GM19328 (cell line): ENCODE measurements around the gene GJC2.

Experiments
- ATAC-seq: cut with Tn5 transposase; IDR thresholded peaks from one replicate; pipeline ENCODE4 v1.9.1; 2021; ENCODE audit warnings: mild to moderate bottlenecking, moderate library complexity; ENCODE audit not compliant: unreplicated experiment

GJC2 gene

DNA sequence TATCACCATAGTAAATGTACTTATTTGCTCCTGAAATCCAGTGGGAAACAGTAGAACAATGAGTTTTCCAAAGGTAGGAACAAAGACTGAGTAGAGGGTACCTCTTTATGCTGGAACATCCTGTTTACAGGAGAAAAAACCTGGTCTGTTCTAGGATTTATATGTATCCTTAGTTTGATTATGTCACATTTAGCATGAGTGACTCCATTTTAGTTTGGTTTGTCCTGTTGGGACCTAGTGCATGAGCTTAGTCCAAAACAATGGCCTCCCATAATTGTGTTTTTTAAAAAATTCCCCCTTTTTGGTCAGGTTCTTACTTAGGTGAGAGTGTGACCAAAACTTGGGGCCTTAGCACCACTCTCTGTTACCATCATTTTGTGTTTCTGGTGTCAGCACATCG is 37.1 kb upstream of the GJC2 start:
- ATAC-seq = no peak

DNA sequence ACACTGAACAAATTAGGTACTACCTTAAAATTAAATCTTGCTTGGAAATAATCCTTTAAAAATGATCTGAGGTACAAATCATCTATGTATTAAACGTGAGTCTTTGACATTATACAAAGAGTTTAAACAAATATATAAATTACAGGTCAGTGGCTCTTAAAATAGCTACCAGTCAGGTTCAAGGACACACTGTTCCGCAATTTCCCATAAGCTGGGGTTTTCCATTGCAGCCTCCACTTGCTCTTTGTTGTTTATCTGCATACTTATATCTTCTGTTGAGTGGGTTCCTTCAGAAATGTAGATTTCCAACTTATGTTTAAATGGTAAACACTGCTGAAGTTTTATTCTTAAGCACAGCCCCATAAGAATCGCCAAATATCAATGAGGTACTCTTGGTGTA is 34.9 kb upstream of the GJC2 start:
- no peak for ATAC-seq

DNA sequence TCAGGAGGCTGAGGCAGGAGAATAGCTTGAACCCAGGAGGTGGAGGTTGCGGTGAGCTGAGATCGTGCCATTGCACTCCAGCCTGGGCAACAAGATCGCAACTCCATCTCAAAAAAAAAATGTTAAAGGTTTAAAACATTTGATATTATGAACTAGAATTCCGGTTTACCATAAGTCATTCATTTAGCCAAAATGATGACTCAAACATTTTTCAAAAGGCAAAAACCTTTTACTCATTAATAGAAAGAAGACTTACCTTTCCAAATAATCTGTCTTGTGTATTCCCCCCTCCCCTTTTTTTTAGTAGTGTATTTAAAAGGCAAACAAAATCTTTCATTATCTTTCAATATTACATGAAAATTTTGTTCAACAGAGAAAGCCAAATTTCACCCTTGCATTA is 32.4 kb upstream of the GJC2 start:
- ATAC-seq = no peak

DNA sequence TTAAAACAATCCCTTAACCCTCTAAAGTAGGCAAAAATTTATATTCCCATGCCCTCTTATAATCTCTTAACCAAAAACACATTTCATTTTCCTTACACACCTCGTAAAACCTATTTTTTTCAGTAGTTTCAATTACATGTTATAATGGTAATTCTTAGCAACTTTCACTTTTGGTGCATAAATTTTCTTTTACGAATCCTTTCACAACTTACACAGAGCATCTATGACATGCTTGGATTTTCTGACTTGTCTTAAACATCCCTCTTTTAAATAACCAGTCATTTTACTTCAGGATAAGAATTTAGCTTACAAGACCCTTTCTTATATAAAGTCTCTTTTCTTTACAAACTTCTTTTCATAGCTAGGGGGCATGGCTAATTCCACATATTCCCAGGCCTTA is 31.7 kb upstream of the GJC2 start:
- ATAC-seq = no peak

DNA sequence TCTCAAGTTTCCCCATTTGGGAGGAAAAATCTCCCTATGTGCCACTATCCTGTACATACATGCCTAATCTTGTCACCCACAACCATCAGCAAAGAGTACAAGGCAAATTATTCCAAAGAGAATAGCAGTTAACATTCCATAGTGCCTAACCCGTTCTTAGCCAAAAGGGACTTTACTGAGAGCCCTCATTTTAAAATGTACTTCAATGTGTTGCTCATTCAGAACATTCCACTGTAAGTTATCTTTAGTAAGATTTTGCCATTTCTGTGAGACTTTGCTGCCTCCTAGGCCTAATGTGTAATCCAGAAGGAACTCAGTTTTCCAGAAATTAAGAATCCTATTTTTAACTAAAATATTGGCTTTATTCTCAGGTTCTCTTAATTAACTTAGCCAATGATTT is 29.4 kb upstream of the GJC2 start:
- ATAC-seq = no peak

DNA sequence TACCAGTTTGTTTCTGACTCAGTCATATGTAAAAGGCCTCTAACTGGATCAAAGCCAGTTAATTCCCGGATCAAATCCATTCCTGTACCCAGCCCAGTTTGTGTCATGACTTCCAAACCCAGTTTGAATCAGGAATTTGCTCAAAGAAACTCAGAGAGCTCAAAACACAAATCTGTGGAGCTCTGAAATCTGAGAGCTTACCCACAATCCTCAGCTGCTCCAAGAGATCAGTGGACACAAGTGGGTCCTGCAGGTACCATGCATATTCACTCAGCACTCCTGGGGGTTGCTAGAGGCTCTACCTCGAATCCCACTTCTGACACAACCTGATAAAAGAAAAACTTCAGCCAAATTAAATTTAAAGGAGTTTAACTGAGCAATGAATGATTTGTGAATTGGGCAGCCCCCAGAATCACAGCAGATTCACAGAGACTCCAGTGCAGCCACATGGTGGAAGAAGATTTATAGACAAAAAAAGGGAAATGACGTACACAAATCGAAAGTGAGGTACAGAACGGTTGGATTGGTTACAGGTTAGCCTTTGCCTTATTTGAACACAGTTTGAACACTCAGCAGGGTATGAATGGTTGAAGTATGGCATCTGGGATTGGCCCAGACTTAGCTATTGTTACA is 28.8 kb upstream of the GJC2 start:
- ATAC-seq = no peak

DNA sequence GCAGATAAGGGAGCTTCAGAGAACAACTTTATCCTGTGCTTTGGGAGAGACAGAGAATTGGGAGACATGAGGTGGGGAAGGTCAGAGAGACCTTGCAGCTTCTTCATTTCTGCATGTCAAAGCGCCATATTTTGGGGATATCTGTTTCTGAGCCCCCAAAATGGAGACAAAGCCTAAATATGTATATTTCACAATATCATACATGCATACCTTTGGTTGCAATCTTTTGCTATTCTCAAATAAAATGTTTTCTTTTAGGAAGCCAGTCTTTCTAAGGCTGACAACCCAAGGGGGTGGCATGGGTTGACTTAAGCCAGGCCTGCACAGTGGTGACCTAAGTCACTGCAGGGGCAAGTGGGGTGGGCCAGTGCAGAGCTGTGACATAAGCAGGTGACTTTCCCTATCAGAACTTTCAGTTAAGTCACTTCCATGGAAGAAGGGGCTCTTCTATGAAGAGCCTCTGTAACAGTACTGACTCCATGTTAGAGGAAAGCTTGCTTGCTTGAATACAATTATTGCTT is 26.7 kb upstream of the GJC2 start:
- ATAC-seq = no peak

DNA sequence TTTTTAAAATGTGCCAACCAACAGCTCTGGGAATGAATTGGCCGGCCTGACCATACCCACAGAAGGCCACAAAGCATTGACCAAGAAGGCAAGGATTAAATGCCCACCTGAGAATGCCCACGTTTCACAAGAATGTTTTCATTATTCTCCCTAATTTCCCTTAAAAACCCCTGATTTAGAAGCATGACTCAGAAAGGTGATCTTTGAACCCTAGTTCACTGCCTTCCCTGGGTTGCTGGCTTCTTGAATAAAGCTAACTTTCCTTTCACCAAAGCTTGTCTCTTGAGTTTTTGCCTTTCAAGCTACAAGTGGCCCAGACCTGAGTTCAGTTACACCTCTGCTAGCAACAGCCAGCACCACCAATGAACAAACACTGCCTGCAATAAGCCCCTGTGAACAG is 26.2 kb upstream of the GJC2 start:
- ATAC-seq = no peak

DNA sequence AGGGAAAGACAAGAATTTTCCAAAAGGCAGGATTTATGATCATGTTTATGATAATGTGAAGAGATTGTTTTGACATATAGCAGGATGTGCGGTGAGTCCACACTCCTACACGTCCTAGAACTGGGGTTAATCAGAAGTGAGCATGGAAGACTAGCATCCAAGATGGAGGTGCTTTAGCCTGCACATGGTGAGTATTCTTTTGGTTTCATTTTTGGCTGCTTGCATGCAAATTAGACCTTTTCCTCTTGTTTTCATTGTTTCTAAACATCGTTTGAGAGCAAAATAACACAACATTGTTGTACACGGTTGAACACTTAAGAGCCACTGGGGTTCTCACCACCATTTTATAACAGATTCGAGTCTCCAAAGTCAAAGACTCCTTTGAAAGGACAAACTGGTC is 24.5 kb upstream of the GJC2 start:
- ATAC-seq = no peak

DNA sequence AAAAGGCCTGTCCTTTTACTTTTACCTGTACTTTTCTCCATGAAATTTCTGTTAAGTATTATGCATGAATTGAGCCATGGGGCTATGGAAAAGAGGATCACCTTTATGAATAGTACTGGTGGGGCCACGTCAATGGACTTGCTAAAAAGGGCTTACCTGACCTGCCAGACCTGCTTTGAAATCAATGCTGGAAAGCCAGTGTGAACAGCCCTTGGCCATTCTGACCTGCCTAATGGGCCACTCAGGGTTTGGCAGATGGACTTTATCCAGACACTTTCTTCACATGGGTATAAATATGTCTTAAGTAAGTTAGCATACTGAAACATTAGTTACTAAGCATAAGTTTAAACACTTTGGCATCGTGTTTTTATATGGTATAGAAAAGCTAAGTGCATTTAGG is 18.0 kb upstream of the GJC2 start:
- no peak for ATAC-seq

DNA sequence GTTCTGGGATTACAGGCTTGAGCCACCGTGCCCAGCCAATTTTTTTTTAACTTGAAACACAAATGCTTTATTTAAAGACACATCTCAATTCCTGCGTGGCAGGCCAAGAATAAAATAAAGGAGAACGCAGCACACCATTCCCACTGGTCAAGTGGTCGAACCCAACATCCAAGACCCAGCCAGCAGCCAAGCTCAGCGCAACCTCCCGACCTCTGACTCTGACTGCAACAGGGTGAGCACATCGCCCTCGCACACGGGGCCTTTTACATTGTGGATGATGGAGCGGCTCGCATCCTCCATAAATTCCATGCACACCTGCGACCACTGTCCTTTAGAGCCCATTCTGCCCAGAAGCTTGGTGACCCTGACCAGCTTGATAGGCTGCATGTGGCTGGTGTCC is 15.1 kb upstream of the GJC2 start:
- ATAC-seq = no peak

DNA sequence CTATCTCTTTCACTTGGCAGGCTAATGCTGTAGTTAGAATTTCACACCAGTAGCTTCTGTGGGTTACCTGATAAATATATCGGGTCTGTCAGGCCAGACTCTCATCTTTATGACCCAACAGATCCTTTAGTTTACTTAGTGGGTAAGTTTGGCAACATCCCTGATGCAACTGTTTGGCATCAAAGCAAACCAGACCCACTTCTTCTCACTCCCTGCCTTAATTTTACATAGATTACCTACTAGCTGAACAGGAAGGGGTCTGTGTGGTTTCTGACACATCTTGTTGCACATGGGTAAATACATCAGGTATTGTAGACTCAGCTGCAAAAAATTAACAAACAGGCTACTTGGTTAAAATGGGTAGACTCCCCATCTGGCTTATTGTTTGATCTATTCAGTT is 12.8 kb upstream of the GJC2 start:
- ATAC-seq = no peak

DNA sequence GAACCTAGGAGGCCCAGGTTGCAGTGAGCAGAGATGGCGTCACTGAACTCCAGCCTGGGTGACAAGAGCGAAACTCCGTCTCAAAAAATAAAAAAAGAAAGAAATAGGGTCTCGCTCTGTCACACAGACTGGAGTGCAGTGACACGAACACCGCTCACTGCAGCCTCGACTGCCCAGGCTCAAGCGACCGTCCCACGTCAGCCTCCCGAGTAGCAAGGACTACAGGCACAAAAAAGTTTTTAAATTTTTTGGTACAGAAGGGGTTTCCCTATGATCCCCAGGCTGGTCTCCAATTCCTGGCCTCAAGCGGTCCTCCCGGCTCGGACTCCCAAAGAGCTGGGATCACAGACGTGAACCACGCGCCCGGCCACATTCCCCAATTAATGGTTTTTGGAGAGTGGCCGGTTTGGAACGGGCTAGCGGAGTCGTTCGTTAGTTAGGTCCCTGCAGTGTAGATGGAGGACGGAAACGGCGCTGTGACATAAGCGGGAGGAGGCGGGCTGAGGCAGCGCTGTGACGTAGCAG is 10.3 kb upstream of the GJC2 start:
- ATAC-seq = no peak

DNA sequence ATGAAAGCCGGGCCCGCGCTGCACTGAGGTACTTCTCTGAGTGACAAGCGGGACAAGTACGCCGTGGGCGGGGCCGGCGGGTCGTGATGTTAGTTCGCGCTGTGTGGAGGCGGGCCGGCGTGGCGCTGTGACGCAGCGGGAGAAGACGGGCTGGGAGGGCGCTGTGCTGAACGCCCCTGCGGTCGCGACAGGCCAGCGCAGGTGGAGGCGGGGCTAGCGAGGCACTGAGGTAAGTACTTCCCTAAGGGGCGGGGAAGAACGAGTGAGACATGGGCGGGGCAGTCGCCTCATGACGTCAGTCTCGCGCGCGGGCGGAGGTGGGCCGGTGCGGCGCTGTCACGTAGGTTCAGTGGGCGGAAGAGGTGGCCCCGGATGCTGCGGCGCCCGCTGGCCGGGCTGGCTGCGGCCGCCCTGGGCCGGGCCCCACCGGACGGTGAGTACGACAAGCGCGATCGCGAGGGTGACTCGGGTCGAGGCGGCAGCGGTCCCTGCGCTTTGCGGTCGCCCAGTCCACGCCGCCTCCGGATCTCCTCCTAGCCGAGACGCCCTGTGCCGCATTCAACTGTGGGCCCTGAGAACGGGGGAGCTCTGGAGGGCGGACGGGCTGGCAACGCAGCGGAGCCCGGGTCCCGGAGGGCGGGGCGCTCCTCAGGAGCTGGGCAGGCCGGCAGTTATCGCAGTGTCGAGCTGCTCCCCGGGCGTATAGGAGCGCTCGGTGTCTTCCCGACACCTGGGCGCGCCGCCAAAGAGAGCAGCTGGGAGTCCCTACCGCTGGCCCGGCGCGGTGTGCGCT is 9.6 kb upstream of the GJC2 start, which contains the start of gene GUK1:
GUK1 (plus strand) TSS at position 349 of the 793 bp plus-strand sequence; CDS start at position 373, 24 bp downstream.
- ATAC-seq = peak; percentile 91

DNA sequence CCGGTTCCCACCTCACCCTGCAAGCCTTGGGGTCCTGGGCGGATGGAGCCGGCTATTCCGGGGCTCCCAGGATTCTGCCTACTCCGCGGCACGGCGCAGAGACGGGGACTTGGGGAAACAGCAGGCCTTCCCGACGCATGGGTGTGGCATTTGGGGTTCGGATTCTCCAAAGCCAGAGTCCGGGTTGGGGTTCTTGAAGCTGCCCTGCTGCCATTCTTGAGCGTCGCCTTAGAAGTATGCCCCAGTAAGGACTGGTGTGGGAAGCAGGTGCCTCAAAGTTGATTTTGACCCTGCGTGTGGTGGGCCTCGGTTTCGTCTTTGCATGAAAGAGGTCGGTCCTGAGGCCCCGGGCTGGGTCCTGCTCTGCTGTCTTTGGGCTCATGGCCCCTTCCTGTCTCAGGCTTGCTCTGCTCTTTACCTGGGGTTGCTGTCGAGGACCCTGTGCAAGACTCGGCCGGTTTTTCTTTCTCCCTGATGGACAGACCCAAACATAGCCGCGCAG is 9.0 kb upstream of the GJC2 start:
- ATAC-seq = no peak

DNA sequence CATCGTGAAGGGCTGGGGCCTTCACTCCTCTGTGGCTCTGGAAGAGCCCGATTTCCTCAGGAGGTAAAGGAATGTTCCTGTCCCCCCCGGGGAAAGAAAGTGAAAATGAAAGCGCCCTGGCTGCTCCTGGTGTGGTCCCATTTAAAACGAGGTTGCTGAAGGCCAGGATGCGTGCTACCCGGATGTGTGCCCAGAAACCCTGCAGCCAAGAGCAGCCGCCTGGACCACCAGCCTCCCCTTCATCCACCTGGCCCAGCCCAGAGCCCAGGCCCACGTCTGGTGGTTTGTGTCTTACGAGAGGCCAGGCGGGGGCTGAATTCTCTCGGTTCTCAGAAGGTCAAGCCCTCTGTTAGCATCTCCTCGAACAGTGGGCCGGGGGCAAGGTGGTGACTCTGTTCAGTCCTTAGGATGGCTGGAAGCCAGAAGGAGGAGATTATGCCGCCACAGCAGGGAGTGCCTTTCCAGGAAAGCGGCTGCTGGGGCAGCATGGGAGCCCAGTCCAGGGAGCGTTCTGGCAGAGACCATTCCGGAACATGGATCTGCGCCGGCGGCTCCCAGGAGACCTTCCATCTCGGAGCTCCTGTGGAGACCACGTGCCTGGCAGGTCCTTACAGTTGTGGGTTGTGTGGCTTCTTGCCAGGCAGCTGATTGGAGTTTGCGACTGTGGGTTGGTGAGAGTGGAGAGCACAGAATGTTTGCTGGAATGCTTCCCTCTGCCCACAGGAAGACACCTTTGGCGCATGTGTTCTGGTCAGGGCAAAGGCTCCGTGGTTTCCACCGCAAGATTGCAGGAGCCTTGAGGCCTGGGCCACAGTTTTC is 8.3 kb upstream of the GJC2 start:
- no peak for ATAC-seq

DNA sequence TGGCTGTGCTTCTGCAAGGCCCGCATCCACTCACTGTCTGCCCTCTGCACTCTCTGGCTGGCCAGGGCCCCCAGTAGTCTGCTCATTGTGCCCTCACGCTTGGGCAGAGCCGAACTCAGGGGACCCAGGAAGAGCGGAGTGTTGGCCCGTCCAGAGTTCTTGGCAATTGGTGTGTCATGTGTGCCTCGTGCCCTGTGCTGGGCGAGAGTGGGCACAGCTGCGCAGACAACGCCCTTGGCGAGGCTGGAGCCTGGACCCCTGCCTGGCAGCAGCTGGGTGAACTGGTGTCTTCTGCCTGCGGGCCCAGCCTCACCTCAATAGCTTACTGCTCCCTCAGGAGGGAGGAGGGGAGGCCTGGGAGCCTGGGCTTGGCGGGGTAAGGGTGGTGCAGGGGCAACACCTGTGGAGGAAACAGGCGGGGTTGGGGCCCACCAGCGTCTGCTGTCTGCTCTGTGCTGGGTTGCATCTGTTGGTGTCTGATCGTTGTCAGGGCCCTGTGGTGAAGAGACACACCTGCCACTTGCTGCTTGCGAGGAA is 7.5 kb upstream of the GJC2 start:
- no peak for ATAC-seq

DNA sequence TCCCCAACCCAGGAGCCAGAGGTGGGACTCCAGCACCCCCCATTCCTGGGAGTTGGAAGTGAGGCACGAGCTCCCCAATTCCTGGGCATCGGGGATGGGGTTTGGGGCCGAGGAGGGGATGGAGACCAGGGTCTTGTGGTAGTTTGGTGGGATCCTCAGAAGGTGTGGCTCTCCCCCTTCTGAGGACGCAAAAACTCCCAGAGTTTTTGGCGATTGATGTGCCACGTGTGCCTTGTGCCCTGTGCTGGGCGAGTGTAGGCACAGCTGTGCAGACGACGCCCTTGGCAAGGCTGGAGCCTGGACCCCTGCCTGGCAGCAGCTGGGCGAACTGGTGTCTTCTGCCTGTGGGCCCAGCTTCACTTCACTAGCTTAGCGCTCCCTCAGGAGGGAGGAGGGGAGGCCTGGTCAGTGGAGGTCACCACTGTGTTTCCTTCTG is 7.0 kb upstream of the GJC2 start:
- no peak for ATAC-seq

DNA sequence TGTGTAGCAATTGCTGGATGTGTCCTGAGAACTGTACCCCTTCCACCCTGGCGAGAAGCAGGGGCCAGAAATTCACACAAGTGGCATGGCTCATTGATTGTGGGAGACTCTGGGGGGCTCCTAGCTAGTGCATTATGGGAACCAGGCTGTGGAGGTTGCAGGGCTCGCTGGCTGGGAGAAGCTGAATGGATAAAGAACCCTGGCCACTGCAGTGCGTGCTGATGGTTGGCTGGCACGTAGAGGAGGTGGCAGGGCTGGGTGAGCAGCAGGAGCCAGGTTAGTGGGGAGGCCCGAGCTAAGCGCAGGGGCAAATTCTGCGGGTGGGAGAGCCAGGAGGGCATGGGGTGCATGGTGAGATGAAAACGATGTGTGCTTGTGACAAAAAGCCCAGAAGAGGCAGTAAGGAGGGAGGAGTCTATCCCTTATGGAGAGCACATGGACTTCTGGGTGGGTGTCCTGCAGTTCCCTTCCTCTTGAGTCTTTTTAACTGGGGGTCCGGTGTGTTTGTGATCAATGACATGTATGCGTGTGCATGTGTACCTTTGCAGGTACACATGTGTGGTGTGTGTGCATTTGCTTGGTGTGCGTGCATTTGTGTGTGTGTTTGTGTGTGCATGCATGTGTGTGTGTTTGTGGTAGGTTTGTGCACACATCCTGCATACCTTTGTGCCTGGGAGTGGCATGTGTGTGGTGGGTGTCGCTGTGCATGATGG is 6.1 kb upstream of the GJC2 start:
- no peak for ATAC-seq
